Adrenal gland (tissue), 5 donors: ENCODE data around the gene RBPJ.

Experiments used
- POLR2A ChIP-seq, 2 donors: fragments of 450-650 bp; IDR thresholded peaks; one replicate each; pipeline ENCODE4 v1.6.1; 2017; ENCODE audit warnings: antibody characterized with exemption in 2 of 2, mild to moderate bottlenecking in 2 of 2, moderate library complexity in 1 of 2
- TF ChIP-seq, protein P1 (sequence below), 6 experiments: fragments of 450-650 bp in 4 of 6; fragments of 200-600 bp in 2 of 6; sonication (generic) in 1 of 6; IDR thresholded peaks; 1 replicate in 5 of 6; 2 replicates in 1 of 6; pipeline versions ENCODE4 v1.5.1 to v1.8.0; 2016 to 2021; ENCODE audit warnings: antibody characterized with exemption in 6 of 6, mild to moderate bottlenecking in 2 of 6, moderate library complexity in 1 of 6
- donor health status: DM: no; HTN: no; CAD: no.

DNA sequence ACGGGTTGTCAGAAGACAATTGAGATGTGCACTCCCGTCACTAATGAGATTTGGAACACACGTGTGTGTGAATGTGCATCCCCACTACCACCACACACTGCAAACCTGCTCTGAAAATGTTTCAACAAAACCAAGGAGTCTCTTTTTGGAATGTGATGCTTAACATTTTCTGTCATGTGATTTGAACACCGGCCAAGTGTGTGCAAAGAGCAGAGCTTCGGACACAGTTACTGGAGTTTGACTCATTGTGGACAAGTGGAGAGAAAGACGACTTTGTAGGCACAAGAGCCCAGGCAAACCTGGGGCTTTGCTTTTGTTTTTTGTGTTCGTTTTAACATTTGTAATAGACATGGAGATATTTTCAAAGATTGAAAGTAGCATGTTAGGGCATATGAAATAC lies 120.3 kb downstream of the RBPJ start:
- TF ChIP-seq, protein P1, sequence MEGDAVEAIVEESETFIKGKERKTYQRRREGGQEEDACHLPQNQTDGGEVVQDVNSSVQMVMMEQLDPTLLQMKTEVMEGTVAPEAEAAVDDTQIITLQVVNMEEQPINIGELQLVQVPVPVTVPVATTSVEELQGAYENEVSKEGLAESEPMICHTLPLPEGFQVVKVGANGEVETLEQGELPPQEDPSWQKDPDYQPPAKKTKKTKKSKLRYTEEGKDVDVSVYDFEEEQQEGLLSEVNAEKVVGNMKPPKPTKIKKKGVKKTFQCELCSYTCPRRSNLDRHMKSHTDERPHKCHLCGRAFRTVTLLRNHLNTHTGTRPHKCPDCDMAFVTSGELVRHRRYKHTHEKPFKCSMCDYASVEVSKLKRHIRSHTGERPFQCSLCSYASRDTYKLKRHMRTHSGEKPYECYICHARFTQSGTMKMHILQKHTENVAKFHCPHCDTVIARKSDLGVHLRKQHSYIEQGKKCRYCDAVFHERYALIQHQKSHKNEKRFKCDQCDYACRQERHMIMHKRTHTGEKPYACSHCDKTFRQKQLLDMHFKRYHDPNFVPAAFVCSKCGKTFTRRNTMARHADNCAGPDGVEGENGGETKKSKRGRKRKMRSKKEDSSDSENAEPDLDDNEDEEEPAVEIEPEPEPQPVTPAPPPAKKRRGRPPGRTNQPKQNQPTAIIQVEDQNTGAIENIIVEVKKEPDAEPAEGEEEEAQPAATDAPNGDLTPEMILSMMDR (IDR thresholded peaks at IDR 0.05), result no peak
- TF ChIP-seq POLR2A (IDR thresholded peaks at IDR 0.05), result no peak
